ELF-1 (cell line): ENCODE results near the gene AHRR.

Experiments used
- DNase-seq: peaks from one replicate; pipeline ENCODE4 v3.0.0-alpha.2; 2016; ENCODE audit warnings: low read depth, low spot score

AHRR gene

DNA sequence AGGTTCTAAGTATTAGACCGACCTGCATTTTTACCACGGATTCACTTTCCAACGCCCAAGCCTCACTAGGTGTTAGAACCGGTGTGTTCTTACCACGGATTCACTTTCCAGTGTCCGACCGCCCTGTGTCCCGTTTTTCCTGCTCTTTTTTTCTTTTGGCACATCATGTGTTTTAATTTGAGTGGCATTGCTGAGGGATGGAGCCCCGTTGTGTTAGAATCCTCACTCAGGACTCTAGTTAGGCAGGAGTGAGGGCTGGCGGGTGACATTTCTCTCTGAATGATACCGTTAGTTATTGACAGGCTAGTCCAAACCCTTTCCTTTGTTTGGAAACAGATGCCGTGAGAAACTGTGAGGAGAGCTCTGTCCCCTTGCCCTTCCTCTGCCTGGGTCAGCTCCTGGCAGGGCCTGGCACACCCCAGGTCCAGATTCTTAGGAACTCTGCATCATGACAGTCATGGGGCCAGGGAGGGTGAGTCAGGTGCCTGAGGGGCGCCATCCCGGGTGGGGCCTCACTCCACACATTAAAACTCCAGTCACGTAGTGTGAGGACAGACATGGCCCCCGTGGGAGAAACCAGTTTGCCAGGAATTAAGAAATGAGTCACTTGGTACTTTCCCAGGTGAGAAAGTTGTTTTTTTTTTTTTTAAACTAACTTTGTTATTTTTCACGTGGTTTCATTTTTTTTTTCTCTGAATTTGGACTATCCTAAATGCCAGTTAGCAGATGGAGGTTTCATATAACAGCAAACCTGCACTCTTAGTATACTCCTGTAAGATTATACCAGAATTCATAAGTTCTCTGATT lies 137.2 kb downstream of the AHRR start:
- no peak for DNase-seq

- no peak for DNase-seq
These were observed 138.2 kb downstream of the AHRR start for GRCh38 chr5:459562-460272.

- DNase-seq: no peak
These were observed 138.7 kb downstream of the AHRR start for GRCh38 chr5:460273-460625.

GRCh38 chr5:462051-462481 lies 140.6 kb downstream of the AHRR start:
- no peak for DNase-seq

DNA sequence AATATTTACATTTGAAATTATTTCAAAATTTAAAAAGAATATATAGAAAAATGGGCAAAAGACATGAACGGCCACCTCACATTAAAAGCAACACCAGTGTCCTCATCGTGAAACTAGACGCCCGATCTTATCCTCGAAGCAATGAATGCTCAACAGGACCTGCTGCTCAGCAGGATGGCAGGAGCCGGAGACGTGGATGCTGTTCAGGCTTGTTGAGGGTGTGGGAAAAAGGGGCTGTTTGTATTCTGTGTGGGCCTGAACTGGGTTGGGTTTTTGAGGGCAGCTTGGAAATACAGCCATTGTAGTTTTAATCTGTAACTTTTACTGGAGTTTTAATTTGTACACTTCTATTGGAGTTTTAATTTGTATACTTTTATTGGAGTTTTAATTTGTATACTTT lies 141.8 kb downstream of the AHRR start:
- DNase-seq: no peak

DNA sequence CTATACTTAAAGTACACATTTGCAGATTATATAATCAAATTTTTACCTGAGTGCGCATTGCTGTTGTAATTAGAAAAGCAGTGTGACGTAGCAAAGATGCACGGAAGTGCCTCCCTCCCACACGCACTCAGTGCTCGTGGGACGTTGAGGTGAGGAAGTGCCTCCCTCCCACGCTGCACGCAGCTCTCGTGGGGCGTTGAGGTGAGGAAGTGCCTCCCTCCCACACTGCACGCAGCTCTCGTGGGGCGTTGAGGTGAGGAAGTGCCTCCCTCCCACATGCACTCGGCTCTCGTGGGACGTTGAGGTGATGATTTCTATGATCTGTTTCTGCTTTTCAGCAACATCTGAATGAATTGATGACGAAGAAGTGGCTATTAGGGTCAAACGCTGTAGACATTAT lies 142.4 kb downstream of the AHRR start:
- DNase-seq: no peak

- DNase-seq: no peak
These were observed 142.9 kb downstream of the AHRR start for GRCh38 chr5:464446-464842.

DNA sequence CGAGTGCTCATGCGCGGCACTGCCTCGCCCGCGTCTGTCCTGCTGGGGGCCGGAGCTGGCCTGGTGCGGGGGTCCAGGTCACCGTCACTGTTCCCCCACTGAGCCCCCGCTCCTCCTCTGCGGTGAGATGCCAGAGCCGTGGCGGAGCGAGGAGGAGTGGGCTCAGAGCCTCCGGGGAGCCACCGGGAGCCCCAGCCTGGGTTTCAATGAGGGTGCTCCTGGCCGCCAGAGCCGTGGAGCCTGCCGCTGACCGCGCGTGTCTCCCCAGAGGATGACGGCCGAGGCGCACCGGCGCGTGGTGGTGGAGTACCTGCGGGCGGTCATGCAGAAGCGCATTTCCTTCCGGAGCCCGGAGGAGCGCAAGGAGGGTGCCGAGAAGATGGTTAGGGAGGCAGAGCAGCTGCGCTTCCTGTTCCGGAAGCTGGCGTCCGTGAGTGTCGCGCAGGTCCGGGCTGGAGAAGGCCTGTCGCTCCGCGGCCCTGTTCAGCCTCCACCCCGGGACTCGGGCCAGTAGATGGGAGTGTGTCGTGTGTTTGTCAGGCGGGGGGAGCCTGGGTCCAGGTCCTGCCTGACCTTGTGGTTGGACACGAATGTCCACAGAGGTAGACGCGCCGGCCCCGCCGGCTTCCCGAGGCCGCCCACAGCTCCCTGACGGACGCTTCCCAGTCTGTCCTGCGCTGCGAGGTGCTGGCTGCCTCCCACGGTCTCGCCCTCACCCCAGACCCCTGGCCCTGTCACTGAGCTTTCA lies 143.5 kb downstream of the AHRR start:
- no peak for DNase-seq

DNA sequence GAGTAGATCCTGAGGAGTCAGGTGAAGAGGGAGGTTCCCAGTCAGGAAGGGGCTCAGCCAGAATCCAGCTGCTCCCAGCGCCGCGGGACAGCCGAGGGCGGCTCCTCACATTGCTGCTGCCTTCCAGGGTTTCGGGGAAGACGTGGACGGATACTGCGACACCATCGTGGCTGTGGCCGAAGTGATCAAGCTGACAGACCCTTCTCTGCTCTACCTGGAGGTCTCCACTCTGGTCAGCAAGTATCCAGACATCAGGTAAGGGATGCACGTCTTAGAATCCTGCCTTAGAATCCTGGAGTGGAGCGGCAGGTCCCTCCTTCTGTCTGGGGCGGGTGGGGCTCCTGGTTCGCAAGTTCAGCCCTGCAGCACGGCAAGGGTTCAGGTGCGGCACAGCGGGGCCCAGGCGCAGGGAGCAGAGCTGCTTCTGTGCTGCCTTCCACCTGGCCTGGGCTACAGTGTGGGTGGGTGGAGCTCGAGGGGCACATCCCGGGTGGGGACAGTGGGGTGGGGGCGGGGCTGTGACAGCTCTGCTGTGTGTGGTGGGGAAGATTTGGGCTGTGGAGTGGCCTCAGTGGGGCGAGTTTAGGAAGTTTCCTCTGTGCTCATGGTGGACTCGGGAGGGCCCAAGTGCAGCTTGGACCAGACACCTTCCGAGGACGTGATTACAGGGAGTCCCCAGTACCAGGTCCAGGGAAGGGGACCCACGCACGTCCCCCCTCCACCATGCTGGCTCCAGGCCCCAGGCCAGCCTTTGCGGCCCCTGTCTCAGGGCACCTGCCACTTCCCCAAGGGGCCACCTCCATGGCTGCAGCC lies 144.3 kb downstream of the AHRR start:
- DNase-seq: no peak

- DNase-seq: no peak
These were observed 145.3 kb downstream of the AHRR start for GRCh38 chr5:466661-467310.

DNA sequence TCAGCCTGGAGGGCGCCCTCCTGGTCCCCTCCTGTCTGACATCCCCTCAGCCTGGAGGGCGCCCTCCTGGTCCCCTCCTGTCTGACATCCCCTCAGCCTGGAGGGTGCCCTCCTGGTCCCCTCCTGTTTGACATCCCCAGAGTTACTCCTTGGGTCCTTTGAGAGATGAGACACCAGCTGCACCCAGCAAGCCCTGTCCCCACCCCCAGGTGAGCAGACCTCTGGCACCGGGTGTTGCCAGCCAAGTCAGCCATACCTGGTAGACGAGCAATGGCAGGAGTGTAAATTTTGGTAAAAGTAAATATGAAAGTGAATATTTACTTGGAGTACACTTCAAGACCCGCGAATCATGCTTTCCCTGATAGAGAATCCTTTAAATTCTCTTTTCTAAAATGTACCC lies 146.9 kb downstream of the AHRR start:
- no peak for DNase-seq

DNA sequence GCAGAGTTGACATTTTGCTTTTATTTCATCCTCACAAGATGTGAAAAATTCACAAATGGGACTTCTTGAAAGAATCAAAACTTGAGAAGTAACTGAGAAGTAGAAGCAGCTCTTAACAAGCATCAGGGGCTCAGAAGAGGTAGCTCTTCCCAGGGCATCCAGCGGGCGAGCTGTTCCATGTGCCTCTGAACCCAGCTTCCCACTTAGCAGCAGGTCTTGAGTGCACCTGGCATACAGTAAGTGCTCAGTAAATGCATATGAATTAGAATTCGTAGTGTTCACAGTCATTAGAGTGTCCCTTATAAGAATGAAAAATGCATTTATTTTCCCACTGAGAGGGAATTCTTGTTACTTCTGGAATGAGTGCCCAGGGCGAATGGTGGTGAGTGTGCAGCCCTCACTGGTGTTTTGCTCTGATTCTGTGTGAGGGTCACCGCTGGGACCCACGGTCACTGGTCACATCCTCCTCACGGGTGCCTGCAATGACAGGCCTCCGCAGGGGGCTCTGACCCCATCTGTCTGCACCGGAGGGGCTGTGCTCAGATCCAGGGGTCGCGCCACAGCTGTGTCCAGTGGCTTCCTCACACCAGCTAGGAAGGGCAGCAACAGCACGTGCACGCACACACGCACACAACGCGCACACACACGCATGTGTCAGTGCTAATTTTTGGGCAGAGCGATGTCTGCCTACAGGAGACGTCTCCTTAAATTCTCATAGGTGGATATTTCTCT lies 148.4 kb downstream of the AHRR start:
- no peak for DNase-seq

DNA sequence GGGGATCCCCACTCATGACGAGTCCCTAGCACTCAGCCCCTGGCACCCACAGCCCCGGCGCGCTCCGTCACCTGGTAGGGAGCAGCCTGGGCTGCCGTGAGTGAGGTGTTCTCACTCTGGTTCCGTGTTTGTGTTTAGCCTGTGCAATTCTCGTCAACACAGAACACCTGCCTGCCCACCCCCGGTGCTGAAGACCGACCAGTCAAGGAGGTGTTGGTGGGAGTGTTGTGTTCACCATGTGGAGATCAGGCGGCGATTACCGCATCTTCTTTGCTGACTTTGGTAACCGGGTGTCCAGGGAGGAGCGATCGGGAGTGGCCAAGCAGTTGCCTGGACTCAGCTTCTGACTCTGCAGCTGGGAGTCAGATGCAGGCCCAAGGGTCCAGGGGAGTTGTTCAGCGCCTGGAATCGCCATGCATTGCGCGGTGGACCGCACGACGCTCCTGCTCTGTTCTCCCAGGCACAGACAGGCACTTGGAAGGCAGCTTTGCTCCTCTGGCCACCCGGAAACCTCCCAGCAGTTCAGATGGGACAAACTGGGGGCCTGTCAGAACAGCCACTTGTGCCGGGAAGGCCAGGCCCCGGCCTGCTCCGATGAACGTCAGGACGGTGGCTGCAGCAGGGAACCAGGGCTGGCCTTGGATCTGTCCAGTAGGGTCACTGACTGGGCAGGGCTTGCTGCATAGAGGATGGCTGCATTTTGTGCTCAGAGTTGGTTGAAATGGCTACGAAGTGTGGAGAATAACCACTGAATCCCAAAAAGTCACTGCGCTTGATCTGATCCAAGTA lies 149.6 kb downstream of the AHRR start:
- DNase-seq: no peak

DNA sequence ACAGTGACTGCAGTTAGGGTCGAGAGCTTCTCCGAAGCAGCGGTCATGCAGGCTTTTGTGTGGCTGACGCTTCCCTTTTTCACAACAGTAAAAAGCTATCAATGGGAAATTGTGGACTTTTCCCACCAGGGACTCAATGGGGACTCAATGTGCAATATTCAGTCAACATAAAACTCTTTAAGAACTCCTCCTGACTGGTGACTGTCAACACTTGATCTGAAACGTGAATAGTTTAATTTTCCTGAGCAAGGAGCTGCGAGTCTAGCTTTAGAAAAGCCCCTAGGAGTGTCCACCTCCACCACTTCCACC lies 150.2 kb downstream of the AHRR start:
- no peak for DNase-seq

- DNase-seq: no peak
These were observed 150.7 kb downstream of the AHRR start for GRCh38 chr5:472076-472655.

DNA sequence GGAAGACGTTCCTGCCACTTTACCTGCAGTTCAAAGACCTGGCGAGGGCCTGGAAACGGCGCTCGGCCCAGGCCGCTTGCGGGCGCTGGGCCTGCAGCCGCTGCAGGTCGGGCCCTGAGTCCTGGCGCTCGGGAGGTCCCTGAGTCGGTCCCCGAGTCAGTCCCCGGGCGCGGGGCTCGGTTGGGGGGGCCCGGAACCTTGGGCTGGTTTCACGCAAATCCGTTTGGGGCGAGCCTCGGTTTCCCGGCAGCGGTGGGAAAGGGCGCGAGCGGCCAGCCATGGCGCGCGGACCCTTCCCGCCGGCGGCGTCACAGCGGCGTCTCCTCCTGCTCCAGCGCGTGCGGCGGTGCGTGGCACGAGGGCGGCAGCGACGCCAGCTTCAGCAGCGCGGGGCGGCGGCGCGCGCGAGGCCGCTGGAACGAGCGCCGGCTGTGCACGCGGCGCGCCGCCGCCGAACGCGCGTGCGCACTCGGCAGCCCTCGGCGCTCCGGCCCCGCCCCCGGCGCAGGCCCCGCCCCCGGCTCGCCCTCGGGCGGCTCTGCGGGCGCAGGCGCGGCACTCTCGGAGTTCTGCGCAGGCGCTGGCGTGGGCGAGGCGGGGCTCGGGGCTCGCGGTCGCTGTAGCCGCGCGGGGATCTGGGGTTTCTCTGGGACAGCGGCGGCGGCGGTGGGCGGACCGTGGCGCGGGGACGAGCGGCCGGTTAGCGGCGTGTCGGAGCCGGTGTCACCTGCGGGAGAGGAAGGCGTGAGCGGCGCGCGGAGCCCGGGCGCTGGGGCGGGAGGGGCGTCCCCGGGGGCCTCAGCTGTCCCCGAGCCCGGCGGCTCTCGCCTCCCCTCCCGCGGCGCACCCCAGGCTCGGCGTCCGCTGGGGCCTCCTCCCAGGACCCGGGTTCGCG lies 151.4 kb downstream of the AHRR start:
- DNase-seq: peak; percentile 72

GRCh38 chr5:473551-474192 lies 152.2 kb downstream of the AHRR start:
- DNase-seq: peak; percentile 59
